BLaER1 treated with 17β-estradiol and CSF1 and Interleukin-3, amounts not matched to agents 10 nM and 100 nM (cell line): ENCODE results near the gene ACTRT3.
"Not testable (repeated sequence)": the region's sequence is repeated elsewhere in the genome, so short reads cannot be mapped to it uniquely, and the experiment has no call there.

Experiments used
- H3K27ac ChIP-seq, 11 experiments: shearing (Covaris generic); formaldehyde crosslinking; 2 replicates each; pipeline ENCODE4 v1.8.1; 2022
- H3K27me3 ChIP-seq, 11 experiments: shearing (Covaris generic); formaldehyde crosslinking; 2 replicates each; pipeline ENCODE4 v1.8.1; 2022
- H3K36me3 ChIP-seq, 11 experiments: shearing (Covaris generic); formaldehyde crosslinking; 2 replicates each; pipeline ENCODE4 v1.8.1; 2022
- H3K4me1 ChIP-seq, 10 experiments: shearing (Covaris generic); formaldehyde crosslinking; 2 replicates each; pipeline ENCODE4 v1.8.1; 2022
- H3K4me2 ChIP-seq, 11 experiments: shearing (Covaris generic); formaldehyde crosslinking; 2 replicates each; pipeline ENCODE4 v1.8.1; 2022
- H3K4me3 ChIP-seq, 10 experiments: shearing (Covaris generic); formaldehyde crosslinking; 2 replicates each; pipeline ENCODE4 v1.8.1; 2022
- H3K9ac ChIP-seq, 11 experiments: shearing (Covaris generic); formaldehyde crosslinking; 2 replicates each; pipeline ENCODE4 v1.8.1; 2022
- H3K9me3 ChIP-seq, 11 experiments: shearing (Covaris generic); formaldehyde crosslinking; replicated peaks in 1 of 11; 2 replicates each; pipeline ENCODE4 v1.8.1; 2022
- H4K20me1 ChIP-seq, 11 experiments: shearing (Covaris generic); formaldehyde crosslinking; 2 replicates each; pipeline ENCODE4 v1.8.1; 2022
- Cebpa-rat ChIP-seq, 11 experiments: shearing (Covaris generic); IDR thresholded peaks; 2 replicates each; pipeline ENCODE4 v1.8.1; 2022

Gene ACTRT3

GRCh38 chr3:169744366-169745054 is 24.9 kb downstream of the ACTRT3 start:
- Histone ChIP-seq H3K27ac (no peak overlapping the region), H3K4me3 (no peak overlapping the region), H3K9ac (no peak overlapping the region), H4K20me1 (no peaks in the 10 kb centered on the region), H3K36me3 (no peaks in the 10 kb centered on the region), H3K27me3 (no peaks in the 10 kb centered on the region), H3K4me2 (no peak overlapping the region), H3K4me1 (peaks cover 0 to 10% (median 0%) of the 10 kb centered on the region in 10 experiments; a peak in 5 of 20 replicates), H3K9me3 (no peaks in the 10 kb centered on the region)
- no peak for TF ChIP-seq Cebpa-rat (IDR thresholded peaks at IDR 0.05)

DNA sequence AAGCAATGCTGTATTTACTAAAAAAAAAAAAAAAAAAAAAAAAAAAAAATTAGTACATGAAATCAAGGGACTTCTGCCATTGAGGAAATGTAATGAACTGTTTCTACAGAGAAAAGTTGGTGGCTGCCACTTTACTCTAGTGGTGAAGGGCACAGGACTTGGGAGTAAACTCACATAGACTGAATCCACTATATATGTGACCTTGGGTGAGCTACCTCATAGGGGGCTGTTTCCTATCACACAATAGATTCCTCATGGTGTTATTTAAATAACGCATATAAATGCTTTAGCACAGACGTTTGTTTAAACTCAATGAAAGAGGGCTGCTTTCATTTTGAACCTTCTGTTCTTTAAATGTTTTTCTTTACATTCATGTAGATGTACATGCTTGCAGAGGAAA is 30.3 kb downstream of the ACTRT3 start:
- H3K9me3 ChIP-seq = peaks cover 16 to 27% (median 22%) of the 10 kb centered on the region in 11 experiments
- H3K27me3 ChIP-seq = no peaks in the 10 kb centered on the region
- H3K4me1 ChIP-seq = peaks cover 0 to 10% (median 0%) of the 10 kb centered on the region in 10 experiments; a peak in 5 of 20 replicates
- no peaks in the 10 kb centered on the region for H4K20me1 ChIP-seq
- H3K4me3 ChIP-seq = no peak overlapping the region
- no peak overlapping the region for H3K27ac ChIP-seq
- no peak overlapping the region for H3K4me2 ChIP-seq
- TF ChIP-seq Cebpa-rat (IDR thresholded peaks at IDR 0.05) = no peak
- no peaks in the 10 kb centered on the region for H3K36me3 ChIP-seq
- no peak overlapping the region for H3K9ac ChIP-seq

DNA sequence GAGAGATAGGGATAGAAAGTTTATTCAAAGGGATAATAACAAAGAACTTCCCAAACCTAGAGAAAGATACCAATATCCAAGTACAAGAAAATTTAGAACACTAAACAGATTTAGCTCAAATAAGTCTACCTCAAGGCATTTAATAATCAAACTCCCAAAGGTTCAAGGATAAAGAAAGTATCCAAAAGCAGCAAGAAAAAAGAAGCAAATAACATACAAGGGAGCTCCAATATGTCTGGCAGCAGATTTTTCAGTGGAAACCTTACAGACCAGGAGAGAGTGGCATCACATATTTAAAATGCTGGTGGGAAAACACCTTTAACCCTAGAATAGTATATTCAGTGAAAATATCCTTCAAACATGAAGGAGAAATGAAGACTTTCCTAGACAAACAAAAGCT is 37.5 kb downstream of the ACTRT3 start:
- peaks cover 23 to 43% (median 33%) of the 10 kb centered on the region in 11 experiments for H3K9me3 ChIP-seq
- H4K20me1 ChIP-seq, H3K27me3 ChIP-seq, H3K4me1 ChIP-seq, H3K4me3 ChIP-seq, H3K4me2 ChIP-seq, H3K36me3 ChIP-seq, H3K9ac ChIP-seq, H3K27ac ChIP-seq: not testable (repeated sequence)

DNA sequence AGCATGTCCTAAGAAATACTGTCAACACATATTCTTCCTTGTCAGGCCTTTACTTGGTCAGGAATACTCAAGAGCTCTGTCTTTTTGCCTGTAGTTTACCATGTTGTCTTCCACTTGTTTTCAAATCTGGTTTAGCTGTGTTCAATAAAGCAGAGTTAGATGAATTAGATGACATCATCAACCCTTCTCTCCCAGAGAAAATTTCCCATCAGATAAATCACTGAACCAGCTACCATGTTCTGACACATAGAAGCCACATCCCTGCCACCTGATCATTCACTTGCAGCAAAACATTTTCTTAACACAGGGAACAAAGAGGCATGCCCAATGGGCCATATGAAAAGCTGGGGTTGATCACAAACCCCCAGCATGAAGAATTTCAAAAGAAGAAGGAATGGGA is 46.6 kb downstream of the ACTRT3 start:
- Histone ChIP-seq H3K4me2 (no peak overlapping the region), H3K9ac (no peak overlapping the region), H3K9me3 (no peaks in the 10 kb centered on the region), H3K27me3 (no peaks in the 10 kb centered on the region), H3K4me1 (peaks cover 0 to 6% (median 0%) of the 10 kb centered on the region in 10 experiments; a peak in 3 of 20 replicates), H4K20me1 (no peaks in the 10 kb centered on the region), H3K27ac (no peak overlapping the region), H3K36me3 (no peaks in the 10 kb centered on the region), H3K4me3 (no peak overlapping the region)
- TF ChIP-seq Cebpa-rat (IDR thresholded peaks at IDR 0.05) = no peak

DNA sequence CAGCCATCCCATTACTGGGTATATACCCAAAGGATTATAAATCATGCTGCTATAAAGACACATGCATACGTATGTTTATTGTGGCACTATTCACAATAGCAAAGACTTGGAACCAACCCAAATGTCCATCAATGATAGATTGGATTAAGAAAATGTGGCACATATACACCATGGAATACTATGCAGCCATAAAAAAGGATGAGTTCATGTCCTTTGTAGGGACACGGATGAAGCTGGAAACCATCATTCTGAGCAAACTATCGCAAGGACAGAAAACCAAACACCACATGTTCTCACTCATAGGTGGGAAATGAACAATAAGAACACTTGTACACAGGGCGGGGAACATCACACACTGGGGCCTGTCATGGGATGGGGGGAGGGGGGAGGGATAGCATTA is 50.9 kb downstream of the ACTRT3 start:
- not testable (repeated sequence) for H3K4me2 ChIP-seq, H3K9ac ChIP-seq, H3K9me3 ChIP-seq, H3K27ac ChIP-seq, H3K36me3 ChIP-seq, H4K20me1 ChIP-seq, H3K27me3 ChIP-seq, H3K4me3 ChIP-seq, H3K4me1 ChIP-seq
